ENCODE measurements around the gene FNDC3B. TPM values are rescaled to one million over a fixed set of nuclear protein-coding genes. Genes with fewer than 3 reads are reported as not detected.

Gene FNDC3B
- total RNA-seq, 1 donor from 2014 or later: 29.5 TPM

DNA sequence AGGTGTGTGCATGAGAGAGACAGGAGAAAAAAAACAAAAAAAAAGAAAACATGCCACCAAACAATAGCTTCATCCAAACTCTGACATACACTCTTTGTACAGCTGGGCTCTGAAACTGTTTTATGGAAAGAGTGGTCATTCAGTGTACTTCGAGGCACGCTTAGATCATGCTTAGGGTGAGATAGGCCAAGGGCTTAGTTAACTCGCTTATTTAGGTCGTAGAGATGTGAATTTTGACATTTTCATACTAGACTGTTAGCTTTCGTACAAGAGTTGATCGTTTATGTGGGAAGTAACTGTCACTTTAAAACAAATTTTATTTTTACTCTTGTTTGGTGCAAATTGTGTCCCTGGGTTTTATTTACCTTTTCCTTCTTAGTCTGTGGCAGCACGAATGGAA is 242.5 kb downstream of the FNDC3B start:
- Histone ChIP-seq H4K20me1 (ENCODE audit: low read depth) (no peaks in the 10 kb centered on the region), H3K4me1 (peaks cover 3% of the 10 kb centered on the region), H2AFZ (replicated peaks) (no peak overlapping the region), H3K27ac (no peak overlapping the region), H3K9ac (no peak overlapping the region), H3K9me3 (ENCODE audit: low read depth) (no peaks in the 10 kb centered on the region), H3K4me3 (no peak overlapping the region), H3K79me2 (ENCODE audit: low read depth) (no peaks in the 10 kb centered on the region), H3K27me3 (no peaks in the 10 kb centered on the region), H3K36me3 (no peaks in the 10 kb centered on the region), H3K4me2 (no peak overlapping the region), H3F3A (ENCODE audit: low read depth) (no peaks in the 10 kb centered on the region)
- no peaks in the 10 kb centered on the region for H3K9me3 Mint-ChIP-seq
- no peak overlapping the region for H3K4me3 Mint-ChIP-seq
- H3K36me3 Mint-ChIP-seq: peaks cover 46% of the 10 kb centered on the region
- H3K27me3 Mint-ChIP-seq (ENCODE audit: insufficient read depth, low read depth): no peaks in the 10 kb centered on the region
- peaks cover 27% of the 10 kb centered on the region for H3K4me1 Mint-ChIP-seq
- TF ChIP-seq EZH2 (IDR thresholded peaks at IDR 0.05): no peak
- TF ChIP-seq, protein P1, sequence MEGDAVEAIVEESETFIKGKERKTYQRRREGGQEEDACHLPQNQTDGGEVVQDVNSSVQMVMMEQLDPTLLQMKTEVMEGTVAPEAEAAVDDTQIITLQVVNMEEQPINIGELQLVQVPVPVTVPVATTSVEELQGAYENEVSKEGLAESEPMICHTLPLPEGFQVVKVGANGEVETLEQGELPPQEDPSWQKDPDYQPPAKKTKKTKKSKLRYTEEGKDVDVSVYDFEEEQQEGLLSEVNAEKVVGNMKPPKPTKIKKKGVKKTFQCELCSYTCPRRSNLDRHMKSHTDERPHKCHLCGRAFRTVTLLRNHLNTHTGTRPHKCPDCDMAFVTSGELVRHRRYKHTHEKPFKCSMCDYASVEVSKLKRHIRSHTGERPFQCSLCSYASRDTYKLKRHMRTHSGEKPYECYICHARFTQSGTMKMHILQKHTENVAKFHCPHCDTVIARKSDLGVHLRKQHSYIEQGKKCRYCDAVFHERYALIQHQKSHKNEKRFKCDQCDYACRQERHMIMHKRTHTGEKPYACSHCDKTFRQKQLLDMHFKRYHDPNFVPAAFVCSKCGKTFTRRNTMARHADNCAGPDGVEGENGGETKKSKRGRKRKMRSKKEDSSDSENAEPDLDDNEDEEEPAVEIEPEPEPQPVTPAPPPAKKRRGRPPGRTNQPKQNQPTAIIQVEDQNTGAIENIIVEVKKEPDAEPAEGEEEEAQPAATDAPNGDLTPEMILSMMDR (IDR thresholded peaks at IDR 0.05): no peak
- no peak for TF ChIP-seq EZH2phosphoT487 (IDR thresholded peaks at IDR 0.05)
- H3K27ac Mint-ChIP-seq: peak overlapping the region; percentile 55
- no peak for DNase-seq (ENCODE audit: low spot score)

DNA sequence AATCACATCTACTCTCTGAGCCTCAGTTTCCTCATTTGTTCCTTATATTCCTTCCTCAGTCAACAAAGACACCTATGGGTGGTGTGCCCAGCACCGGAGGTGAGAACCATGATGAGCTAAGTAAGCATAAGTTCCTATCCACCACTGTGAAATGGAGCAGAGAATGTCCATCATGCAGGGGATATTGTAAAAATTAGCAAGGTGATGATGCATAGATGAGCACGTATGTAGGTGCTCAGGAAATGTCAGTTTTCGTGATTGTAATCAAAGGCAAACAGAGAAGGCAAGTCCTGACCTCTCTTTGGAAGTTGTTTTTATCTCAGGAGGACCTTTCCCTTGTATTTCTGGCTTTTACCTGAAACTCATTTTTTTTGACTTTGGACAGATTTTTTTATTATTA is 243.5 kb downstream of the FNDC3B start:
- Mint-ChIP-seq H3K27me3 (ENCODE audit: insufficient read depth, low read depth) (no peaks in the 10 kb centered on the region), H3K4me3 (no peak overlapping the region), H3K36me3 (peaks cover 47% of the 10 kb centered on the region), H3K27ac (no peak overlapping the region), H3K4me1 (peaks cover 25% of the 10 kb centered on the region), H3K9me3 (no peaks in the 10 kb centered on the region)
- Histone ChIP-seq H3K79me2 (ENCODE audit: low read depth) (no peaks in the 10 kb centered on the region), H3K27me3 (no peaks in the 10 kb centered on the region), H3K9ac (no peak overlapping the region), H3F3A (ENCODE audit: low read depth) (no peaks in the 10 kb centered on the region), H3K4me3 (no peak overlapping the region), H3K4me1 (peaks cover 3% of the 10 kb centered on the region), H3K9me3 (ENCODE audit: low read depth) (no peaks in the 10 kb centered on the region), H3K36me3 (no peaks in the 10 kb centered on the region), H3K4me2 (no peak overlapping the region), H2AFZ (replicated peaks) (no peak overlapping the region), H4K20me1 (ENCODE audit: low read depth) (no peaks in the 10 kb centered on the region), H3K27ac (no peak overlapping the region)
- no peak for DNase-seq (ENCODE audit: low spot score)
- no peak for TF ChIP-seq EZH2phosphoT487 (IDR thresholded peaks at IDR 0.05)
- TF ChIP-seq, protein P1 (IDR thresholded peaks at IDR 0.05): no peak
- no peak for TF ChIP-seq EZH2 (IDR thresholded peaks at IDR 0.05)

DNA sequence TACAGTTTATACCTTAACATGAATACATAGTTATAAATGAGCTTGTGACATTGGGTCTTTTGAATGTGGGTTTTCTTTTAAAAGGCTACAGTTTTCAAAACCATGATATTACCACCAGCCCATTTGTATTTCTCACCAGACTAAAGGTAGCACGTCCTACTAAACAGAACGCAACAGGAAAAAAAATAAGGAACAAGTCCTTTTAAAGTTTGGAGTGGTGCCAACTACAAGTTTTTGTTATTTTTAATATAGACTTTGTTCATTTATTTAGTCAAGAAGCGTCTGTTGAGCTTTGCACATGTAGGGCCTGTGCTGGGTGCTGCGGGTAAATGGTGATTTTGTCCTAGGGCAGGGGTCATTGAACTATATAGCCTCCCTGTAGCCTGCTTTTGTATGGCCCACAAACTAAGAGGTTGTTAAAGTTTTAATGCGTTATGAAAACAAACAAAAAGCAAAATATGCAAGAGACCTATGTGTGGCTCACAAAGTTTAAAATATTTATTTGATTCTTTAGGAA is 244.5 kb downstream of the FNDC3B start:
- no peak overlapping the region for H2AFZ ChIP-seq (replicated peaks)
- H3F3A ChIP-seq (ENCODE audit: low read depth): no peaks in the 10 kb centered on the region
- Mint-ChIP-seq H3K36me3 (peaks cover 46% of the 10 kb centered on the region), H3K4me3 (no peak overlapping the region), H3K4me1 (peaks cover 18% of the 10 kb centered on the region), H3K27ac (no peak overlapping the region), H3K9me3 (no peaks in the 10 kb centered on the region), H3K27me3 (ENCODE audit: insufficient read depth, low read depth) (no peaks in the 10 kb centered on the region)
- H3K79me2 ChIP-seq (ENCODE audit: low read depth): no peaks in the 10 kb centered on the region
- no peaks in the 10 kb centered on the region for H3K9me3 ChIP-seq (ENCODE audit: low read depth)
- no peak overlapping the region for H3K4me3 ChIP-seq
- no peak overlapping the region for H3K9ac ChIP-seq
- no peak for DNase-seq (ENCODE audit: low spot score)
- no peak overlapping the region for H3K27ac ChIP-seq
- no peaks in the 10 kb centered on the region for H4K20me1 ChIP-seq (ENCODE audit: low read depth)
- TF ChIP-seq EZH2phosphoT487 (IDR thresholded peaks at IDR 0.05) (no peak), EZH2 (IDR thresholded peaks at IDR 0.05) (no peak)
- TF ChIP-seq, protein P1 (IDR thresholded peaks at IDR 0.05): no peak
- H3K4me1 ChIP-seq: peaks cover 3% of the 10 kb centered on the region
- no peaks in the 10 kb centered on the region for H3K36me3 ChIP-seq
- H3K27me3 ChIP-seq: no peaks in the 10 kb centered on the region
- H3K4me2 ChIP-seq: no peak overlapping the region

All from neural progenitor cell (in vitro differentiated cells).